ENCODE data around the gene NKAIN1.
A peak's percentile ranks its signal among the peaks of the same experiment; 100 is the strongest.
"Not testable (repeated sequence)": the region's sequence is repeated elsewhere in the genome, so short reads cannot be mapped to it uniquely, and the experiment has no call there.

Gene NKAIN1

GRCh38 chr1:31183126-31183525, 56.6 kb downstream of the NKAIN1 start:
- no peak for DNase-seq (ENCODE audit: extremely low read depth, low read depth)
- TF ChIP-seq CTCF (IDR thresholded peaks at IDR 0.05; ENCODE audit: low read depth, low read length), result no peak

- peak; percentile 34 for TF ChIP-seq CTCF (IDR thresholded peaks at IDR 0.05; ENCODE audit: low read depth, low read length)
- DNase-seq (ENCODE audit: extremely low read depth, low read depth), result peak; percentile 59
Observed at GRCh38 chr1:31182352-31182751, 57.3 kb downstream of the NKAIN1 start.

- TF ChIP-seq CTCF (IDR thresholded peaks at IDR 0.05; ENCODE audit: low read depth, low read length), result peak; percentile 50
- DNase-seq (ENCODE audit: extremely low read depth, low read depth), result no peak
Observed at GRCh38 chr1:31181515-31182343, 58.0 kb downstream of the NKAIN1 start.

GRCh38 chr1:31180338-31180737, 59.3 kb downstream of the NKAIN1 start:
- no peak for TF ChIP-seq CTCF (IDR thresholded peaks at IDR 0.05; ENCODE audit: low read depth, low read length)
- no peak for DNase-seq (ENCODE audit: extremely low read depth, low read depth)

- DNase-seq (ENCODE audit: extremely low read depth, low read depth), result not testable (repeated sequence)
Observed at GRCh38 chr1:31176291-31176690, 63.4 kb downstream of the NKAIN1 start.

- TF ChIP-seq CTCF (IDR thresholded peaks at IDR 0.05; ENCODE audit: low read depth, low read length), result no peak
- DNase-seq (ENCODE audit: extremely low read depth, low read depth), result no peak
Observed at GRCh38 chr1:31170486-31170735, 69.3 kb downstream of the NKAIN1 start.

GRCh38 chr1:31166462-31166861, 73.2 kb downstream of the NKAIN1 start:
- TF ChIP-seq CTCF (IDR thresholded peaks at IDR 0.05; ENCODE audit: low read depth, low read length), result no peak
- no peak for DNase-seq (ENCODE audit: extremely low read depth, low read depth)

GRCh38 chr1:31164291-31164690, 75.4 kb downstream of the NKAIN1 start:
- no peak for TF ChIP-seq CTCF (IDR thresholded peaks at IDR 0.05; ENCODE audit: low read depth, low read length)
- no peak for DNase-seq (ENCODE audit: extremely low read depth, low read depth)

All from AG09319 (cell line).